HepG2 (cell line): ENCODE measurements around the gene LCE2A. TPM values are rescaled to one million over a fixed set of nuclear protein-coding genes. Genes with fewer than 3 reads are reported as not detected.
A peak's percentile ranks its signal among the peaks of the same experiment; 100 is the strongest.

Source experiments
- ATAC-seq: fragments of 200-7000 bp; cut with Tn5 transposase; 3 replicates; pipeline ENCODE4 v1.9.1; 2020; ENCODE audit warnings: mild to moderate bottlenecking, moderate library complexity
- BruUV-seq: library from RNA; stranded (reverse); fragments of 400-500 nt; replicated peaks from 2 replicates; lab custom pipeline; 2021; lab: Mats Ljungman, UMichigan
- CTCF ChIA-PET: fragments of 300-600 bp; formaldehyde crosslinking; extraction: SDS; loops from one replicate; lab custom pipeline; 2021; ENCODE audit warnings: low total read pairs, inconsistent platforms, low intra/inter-chr PET ratio; lab: Yijun Ruan, JAX
- POLR2A ChIA-PET: fragments of 350-600 bp; sonication (Branson Sonifier 250); formaldehyde crosslinking; loops from one replicate; lab custom pipeline; 2020; ENCODE audit warnings: antibody characterized with exemption, inconsistent platforms; lab: Yijun Ruan, JAX
- DNase-seq: peaks from one replicate; pipeline ENCODE4 v3.0.0-alpha.2; 2015; ENCODE audit warnings: low spot score
- FAIRE-seq: peaks from 3 replicates; lab custom pipeline; 2011; peaks lifted over from hg19 to GRCh38; lab: Jason Lieb, UNC
- H2AFZ ChIP-seq: one replicate; pipeline ENCODE4 v1.6.1; 2011; ENCODE audit warnings: low read length, inconsistent platforms
- H3K27ac ChIP-seq: fragments of 300-600 bp; 3 replicates; pipeline ENCODE4 v1.8.0; 2011; ENCODE audit warnings: mixed run types, mild to moderate bottlenecking, mixed read lengths, low read length, inconsistent platforms; ENCODE audit not compliant: insufficient read depth; ENCODE audit errors: extremely low read length
- H3K27me3 ChIP-seq, 2 experiments: fragments of 200-600 bp in 1 of 2; 2 replicates in 1 of 2; 3 replicates in 1 of 2; pipeline versions ENCODE4 v1.6.0 to v1.8.0; 2011; ENCODE audit warnings: low read length in 2 of 2, mild to moderate bottlenecking in 2 of 2, moderate library complexity in 2 of 2, inconsistent platforms in 1 of 2; ENCODE audit not compliant: insufficient read depth in 2 of 2, control insufficient read depth in 1 of 2
- H3K36me3 ChIP-seq, 2 experiments: fragments of 200-600 bp in 1 of 2; replicated peaks in 1 of 2; 2 replicates in 1 of 2; 3 replicates in 1 of 2; pipeline versions ENCODE4 v1.5.1 to v1.8.0; 2011; ENCODE audit warnings: low read length in 2 of 2, inconsistent platforms in 1 of 2; ENCODE audit not compliant: insufficient read depth in 2 of 2, control insufficient read depth in 1 of 2
- H3K4me1 ChIP-seq: 2 replicates; pipeline ENCODE4 v1.5.1; 2012; ENCODE audit warnings: low read length, inconsistent platforms; ENCODE audit not compliant: insufficient read depth
- H3K4me2 ChIP-seq: 2 replicates; pipeline ENCODE4 v1.6.0; 2011; ENCODE audit warnings: low read depth, low read length, inconsistent platforms
- H3K4me3 ChIP-seq, 3 experiments: fragments of 200-600 bp in 1 of 3; sonication (generic), shearing (Covaris generic) in 1 of 3; replicated peaks in 1 of 3; 2 replicates each; pipeline ENCODE4 v1.5.1; 2011 to 2016; ENCODE audit warnings: low read length in 3 of 3, inconsistent platforms in 2 of 3, low read depth in 2 of 3, mild to moderate bottlenecking in 2 of 3, control low read depth in 1 of 3, mixed read lengths in 1 of 3; ENCODE audit not compliant: insufficient read depth in 1 of 3
- H3K79me2 ChIP-seq: one replicate; pipeline ENCODE4 v1.6.1; 2011; ENCODE audit warnings: low read length, inconsistent platforms; ENCODE audit not compliant: insufficient read depth
- H3K9ac ChIP-seq: 2 replicates; pipeline ENCODE4 v1.6.0; 2011; ENCODE audit warnings: mild to moderate bottlenecking, low read depth, low read length, inconsistent platforms; ENCODE audit not compliant: insufficient read depth
- H3K9me3 ChIP-seq: 2 replicates; pipeline ENCODE4 v1.5.1; 2012; ENCODE audit warnings: mild to moderate bottlenecking, low read length
- H4K20me1 ChIP-seq: 2 replicates; pipeline ENCODE4 v1.6.0; 2011; ENCODE audit warnings: inconsistent platforms, mild to moderate bottlenecking, low read length, moderate library complexity; ENCODE audit not compliant: insufficient read depth
- ATF4 ChIP-seq, 2 experiments: fragments of 450-650 bp in 1 of 2; sonication (generic) in 1 of 2; formaldehyde crosslinking; IDR thresholded peaks; 2 replicates each; pipeline versions ENCODE4 v1.5.0 to v1.8.0; 2020 to 2022; ENCODE audit warnings: mild to moderate bottlenecking in 1 of 2, missing genetic modification reagents in 1 of 2
- BHLHE40 ChIP-seq: IDR thresholded peaks from 2 replicates; pipeline ENCODE4 v1.6.1; 2011; ENCODE audit warnings: low read length, improper control_type of control experiment
- FOSL2 ChIP-seq: sonication (generic); formaldehyde crosslinking; IDR thresholded peaks from 2 replicates; pipeline ENCODE4 v1.4.0; 2020; ENCODE audit warnings: missing genetic modification reagents
- FOXA1 ChIP-seq, 2 experiments: fragments of 450-650 bp in 1 of 2; sonication (generic) in 1 of 2; formaldehyde crosslinking in 1 of 2; IDR thresholded peaks; 2 replicates each; pipeline versions ENCODE4 v1.4.0 to v1.6.1; 2016 to 2020; ENCODE audit warnings: missing genetic modification reagents in 1 of 2
- MEIS2 ChIP-seq: sonication (generic); formaldehyde crosslinking; IDR thresholded peaks from 2 replicates; pipeline ENCODE4 v1.9.0; 2021; ENCODE audit warnings: mild to moderate bottlenecking, missing genetic modification reagents
- RAD51 ChIP-seq: fragments of 450-650 bp; IDR thresholded peaks from 2 replicates; pipeline ENCODE4 v1.6.1; 2016; ENCODE audit warnings: borderline replicate concordance
- SRF ChIP-seq: IDR thresholded peaks from 2 replicates; pipeline ENCODE4 v1.6.1; 2011; ENCODE audit warnings: mild to moderate bottlenecking, low read depth, low read length, moderate library complexity
- SRSF4 ChIP-seq: fragments of 200-400 bp; formaldehyde crosslinking; IDR thresholded peaks from one replicate; pipeline ENCODE4 v1.6.1; 2018; ENCODE audit warnings: mild to moderate bottlenecking, low read depth, low read length, moderate library complexity; ENCODE audit not compliant: poor library complexity, severe bottlenecking
- TCF7L2 ChIP-seq: IDR thresholded peaks from 2 replicates; pipeline ENCODE4 v1.6.1; 2011; ENCODE audit warnings: mild to moderate bottlenecking, low read depth, low read length, moderate library complexity
- ZBTB2 ChIP-seq: sonication (generic); formaldehyde crosslinking; IDR thresholded peaks from 2 replicates; pipeline ENCODE4 v1.8.0; 2022; ENCODE audit warnings: low read depth, missing genetic modification reagents
- ZEB1 ChIP-seq: IDR thresholded peaks from 2 replicates; pipeline ENCODE4 v1.6.1; 2012; ENCODE audit warnings: mild to moderate bottlenecking, low read depth, inconsistent platforms; ENCODE audit not compliant: insufficient replicate concordance
- ZNF331 ChIP-seq: sonication (generic); formaldehyde crosslinking; IDR thresholded peaks from 2 replicates; pipeline ENCODE4 v1.4.0; 2020; ENCODE audit warnings: missing genetic modification reagents
- ZNF570 ChIP-seq: sonication (generic); formaldehyde crosslinking; IDR thresholded peaks from 2 replicates; pipeline ENCODE4 v1.4.0; 2020; ENCODE audit warnings: mild to moderate bottlenecking, missing genetic modification reagents, borderline replicate concordance
- ZNF724P ChIP-seq: sonication (generic); formaldehyde crosslinking; IDR thresholded peaks from 2 replicates; pipeline ENCODE4 v1.8.0; 2022; ENCODE audit warnings: missing genetic modification reagents, borderline replicate concordance
- WGBS: methylation state at CpG from one replicate; pipeline ENCODE4 v1.1.6; 2017; ENCODE audit warnings: low lambda C conversion rate; 5-methylcytosine and 5-hydroxymethylcytosine counted together
- in situ Hi-C: cut with HindIII; loops from 2 replicates; pipeline ENCODE4 v1.10.0; 2017; ENCODE audit warnings: low pct_unique_long_range_greater_than_20kb; ENCODE audit not compliant: extremely low pct_ligation_motif_present
- intact Hi-C: fragments of 100-400 bp; cut with micrococcal nuclease; formaldehyde crosslinking; loops from one replicate; pipeline ENCODE4 v1.10.0; 2022; ENCODE audit not compliant: unreplicated experiment
- polyA plus RNA-seq, 8 experiments: library from polyadenylated mRNA; depleted of rRNA in 3 of 8; stranded (reverse) in 7 of 8; unstranded in 1 of 8; fragments of >200 nt; fragmentation: Illumina TruSeq in 4 of 8; extraction: Trizol in 4 of 8; gene quantifications; 2 replicates each; pipeline versions ENCODE4 v1.2.1 to v1.2.3, GENCODE V29; 2011 to 2016; ENCODE audit warnings: low read depth in 4 of 8, missing spikeins in 1 of 8, mixed read lengths in 1 of 8; ENCODE audit not compliant: insufficient read depth in 1 of 8
- total RNA-seq, 5 experiments: library from RNA; depleted of rRNA; stranded (reverse); fragments of >200 nt; fragmentation: Illumina TruSeq; extraction: Trizol; gene quantifications; 2 replicates each; pipeline ENCODE4 v1.2.3, GENCODE V29; 2016; ENCODE audit warnings: low read depth in 1 of 5
- TF ChIP-seq, protein P1 (sequence below): sonication (generic); formaldehyde crosslinking; conservative IDR thresholded peaks from 2 replicates; pipeline ENCODE4 v1.8.0; 2022; ENCODE audit warnings: low read depth, missing genetic modification reagents
- TF ChIP-seq, protein P2 (sequence below), 2 experiments: sonication (generic) in 1 of 2; formaldehyde crosslinking in 1 of 2; IDR thresholded peaks; 2 replicates each; pipeline versions ENCODE4 v1.5.1 to v1.6.1; 2011 to 2020; ENCODE audit warnings: borderline replicate concordance in 1 of 2, low read depth in 1 of 2, low read length in 1 of 2, mild to moderate bottlenecking in 1 of 2, missing genetic modification reagents in 1 of 2, moderate library complexity in 1 of 2

LCE2A gene
- total and polyA plus RNA-seq, 2 of the 13 experiments (the other 11 are each of a cell fraction or from before 2014, with no cell fraction given), result not detected

GRCh38 chr1:152745289-152745704 lies 47.2 kb downstream of the LCE2A start:
- ATAC-seq, result peak; percentile 66
- no peak overlapping the region for H3K27ac ChIP-seq
- TF ChIP-seq, protein P1, sequence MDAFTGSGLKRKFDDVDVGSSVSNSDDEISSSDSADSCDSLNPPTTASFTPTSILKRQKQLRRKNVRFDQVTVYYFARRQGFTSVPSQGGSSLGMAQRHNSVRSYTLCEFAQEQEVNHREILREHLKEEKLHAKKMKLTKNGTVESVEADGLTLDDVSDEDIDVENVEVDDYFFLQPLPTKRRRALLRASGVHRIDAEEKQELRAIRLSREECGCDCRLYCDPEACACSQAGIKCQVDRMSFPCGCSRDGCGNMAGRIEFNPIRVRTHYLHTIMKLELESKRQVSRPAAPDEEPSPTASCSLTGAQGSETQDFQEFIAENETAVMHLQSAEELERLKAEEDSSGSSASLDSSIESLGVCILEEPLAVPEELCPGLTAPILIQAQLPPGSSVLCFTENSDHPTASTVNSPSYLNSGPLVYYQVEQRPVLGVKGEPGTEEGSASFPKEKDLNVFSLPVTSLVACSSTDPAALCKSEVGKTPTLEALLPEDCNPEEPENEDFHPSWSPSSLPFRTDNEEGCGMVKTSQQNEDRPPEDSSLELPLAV (CRISPR knock-in tag), result no peak
- no peak for TF ChIP-seq ZNF331
- TF ChIP-seq SRSF4, result no peak
- no peak for TF ChIP-seq TCF7L2
- no peak for TF ChIP-seq ZBTB2 (CRISPR knock-in tag)
- no peak for TF ChIP-seq FOXA1 (IDR thresholded peaks at IDR 0.05)
- TF ChIP-seq FOXA1 (CRISPR knock-in tag; IDR thresholded peaks at IDR 0.05), result 0 out of 2 replicates have a peak, but pooled peaks have one; percentile 12
- TF ChIP-seq ZNF724P (CRISPR knock-in tag), result no peak
- no peak for TF ChIP-seq SRF
- TF ChIP-seq, protein P2, sequence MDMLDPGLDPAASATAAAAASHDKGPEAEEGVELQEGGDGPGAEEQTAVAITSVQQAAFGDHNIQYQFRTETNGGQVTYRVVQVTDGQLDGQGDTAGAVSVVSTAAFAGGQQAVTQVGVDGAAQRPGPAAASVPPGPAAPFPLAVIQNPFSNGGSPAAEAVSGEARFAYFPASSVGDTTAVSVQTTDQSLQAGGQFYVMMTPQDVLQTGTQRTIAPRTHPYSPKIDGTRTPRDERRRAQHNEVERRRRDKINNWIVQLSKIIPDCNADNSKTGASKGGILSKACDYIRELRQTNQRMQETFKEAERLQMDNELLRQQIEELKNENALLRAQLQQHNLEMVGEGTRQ (IDR thresholded peaks at IDR 0.05; ENCODE audit: low read depth, low read length), result peak; percentile 63
- TF ChIP-seq, protein P2 (CRISPR knock-in tag; IDR thresholded peaks at IDR 0.05; ENCODE audit: borderline replicate concordance), result peak; percentile 73; the same call in 1 of the 2 replicates
- no peak for TF ChIP-seq ZEB1
- peak in 1 of 2 experiments; percentile 48; a peak in 1 of 4 replicates for TF ChIP-seq ATF4 (CRISPR knock-in tag; IDR thresholded peaks at IDR 0.05)
- no peak for TF ChIP-seq MEIS2 (CRISPR knock-in tag)
- TF ChIP-seq RAD51, result peak; percentile 53; the same call in 1 of the 2 replicates
- no peak for TF ChIP-seq ZNF570
- TF ChIP-seq BHLHE40, result peak; percentile 80
- 0 out of 2 replicates have a peak, but pooled peaks have one; percentile 13 for TF ChIP-seq FOSL2 (CRISPR knock-in tag)

More at GRCh38 chr1:152745289-152745704, 47.2 kb downstream of the LCE2A start:
- BruUV-seq, result no TSS peak
- no peak overlapping the region for H2AFZ ChIP-seq
- no peaks in the 10 kb centered on the region for H4K20me1 ChIP-seq
- no peaks in the 10 kb centered on the region for H3K27me3 ChIP-seq
- ChIA-PET POLR2A (no interaction called here), CTCF (no interaction called here)
- in situ Hi-C loops (no loop called here), intact Hi-C loops (no loop called here)
- no peak overlapping the region; a peak in 1 of 6 replicates for H3K4me3 ChIP-seq
- peak overlapping the region; percentile 53 for H3K4me2 ChIP-seq
- H3K9me3 ChIP-seq, result no peaks in the 10 kb centered on the region
- H3K4me1 ChIP-seq, result peaks cover 27% of the 10 kb centered on the region
- FAIRE-seq (no peak), DNase-seq (peak; percentile 31)
- no peaks in the 10 kb centered on the region for H3K79me2 ChIP-seq
- no peaks in the 10 kb centered on the region for H3K36me3 ChIP-seq
- 13% methylated on average over 4 of the region's 4 CpGs for WGBS
- H3K9ac ChIP-seq, result no peak overlapping the region
